B cell (primary cell): ENCODE measurements around the gene SULT1C4.

Source experiments
- EZH2 ChIP-seq: IDR thresholded peaks from 2 replicates; pipeline ENCODE4 v1.6.1; 2012; ENCODE audit warnings: borderline replicate concordance, low read depth, mild to moderate bottlenecking, moderate library complexity, low read length; ENCODE audit not compliant: insufficient read depth, poor library complexity, severe bottlenecking
- TF ChIP-seq, protein P1 (sequence below): fragments of 200-600 bp; IDR thresholded peaks from one replicate; pipeline ENCODE4 v1.8.0; 2022; ENCODE audit warnings: antibody characterized with exemption, mild to moderate bottlenecking

DNA sequence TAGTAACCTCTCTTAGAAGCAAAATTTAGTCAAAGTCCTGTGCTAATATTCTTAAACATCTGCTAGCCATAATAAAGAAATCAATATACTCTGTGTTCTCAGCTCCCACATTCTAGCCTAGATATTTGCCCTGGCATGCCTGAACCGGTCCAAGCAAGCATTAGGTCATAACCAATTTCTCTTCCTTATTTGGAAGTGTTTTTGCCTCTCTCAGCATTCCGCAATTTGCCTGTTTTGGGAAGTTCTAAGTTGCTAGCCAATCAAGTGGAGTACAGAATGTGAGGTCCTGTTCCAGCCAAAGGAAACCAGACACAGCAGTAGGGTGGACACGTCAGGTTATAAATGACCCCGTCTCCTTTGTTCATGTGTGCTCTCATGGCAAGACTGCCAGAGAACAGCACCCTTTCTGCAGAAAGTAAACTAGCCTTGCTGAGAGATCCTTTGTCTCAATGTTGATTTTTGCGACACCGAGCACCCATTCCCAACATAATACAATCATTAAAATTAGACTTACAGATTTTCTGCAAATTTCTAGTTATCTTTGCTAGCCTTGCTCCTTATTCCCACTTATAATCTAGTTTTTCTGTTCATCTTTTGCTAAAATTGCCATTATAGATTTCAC, 13.0 kb upstream of the SULT1C4 start:
- TF ChIP-seq, protein P1, sequence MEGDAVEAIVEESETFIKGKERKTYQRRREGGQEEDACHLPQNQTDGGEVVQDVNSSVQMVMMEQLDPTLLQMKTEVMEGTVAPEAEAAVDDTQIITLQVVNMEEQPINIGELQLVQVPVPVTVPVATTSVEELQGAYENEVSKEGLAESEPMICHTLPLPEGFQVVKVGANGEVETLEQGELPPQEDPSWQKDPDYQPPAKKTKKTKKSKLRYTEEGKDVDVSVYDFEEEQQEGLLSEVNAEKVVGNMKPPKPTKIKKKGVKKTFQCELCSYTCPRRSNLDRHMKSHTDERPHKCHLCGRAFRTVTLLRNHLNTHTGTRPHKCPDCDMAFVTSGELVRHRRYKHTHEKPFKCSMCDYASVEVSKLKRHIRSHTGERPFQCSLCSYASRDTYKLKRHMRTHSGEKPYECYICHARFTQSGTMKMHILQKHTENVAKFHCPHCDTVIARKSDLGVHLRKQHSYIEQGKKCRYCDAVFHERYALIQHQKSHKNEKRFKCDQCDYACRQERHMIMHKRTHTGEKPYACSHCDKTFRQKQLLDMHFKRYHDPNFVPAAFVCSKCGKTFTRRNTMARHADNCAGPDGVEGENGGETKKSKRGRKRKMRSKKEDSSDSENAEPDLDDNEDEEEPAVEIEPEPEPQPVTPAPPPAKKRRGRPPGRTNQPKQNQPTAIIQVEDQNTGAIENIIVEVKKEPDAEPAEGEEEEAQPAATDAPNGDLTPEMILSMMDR = no peak
- TF ChIP-seq EZH2 = no peak
